Measurements from ENCODE around the gene GNAI2. TPM values are rescaled to one million over a fixed set of nuclear protein-coding genes. Genes with fewer than 3 reads are reported as not detected.
A peak's percentile ranks its signal among the peaks of the same experiment; 100 is the strongest.

The GNAI2 gene
- total RNA-seq, 1 donor, result 265 TPM

GRCh38 chr3:50192689-50193141 is 43.3 kb upstream of the GNAI2 start:
- peak; percentile 94 for TF ChIP-seq CTCF (IDR thresholded peaks at IDR 0.05; ENCODE audit: insufficient read depth, low read depth, low read length)
- no peak overlapping the region for H3K4me3 ChIP-seq (ENCODE audit: low read depth, low read length)
- DNase-seq (ENCODE audit: low read depth), result peak; percentile 60

GRCh38 chr3:50193286-50193685 is 42.7 kb upstream of the GNAI2 start:
- TF ChIP-seq CTCF (IDR thresholded peaks at IDR 0.05; ENCODE audit: insufficient read depth, low read depth, low read length), result no peak
- no peak for DNase-seq (ENCODE audit: low read depth)
- H3K4me3 ChIP-seq (ENCODE audit: low read depth, low read length), result no peak overlapping the region

- no peak for DNase-seq (ENCODE audit: low read depth)
- TF ChIP-seq CTCF (IDR thresholded peaks at IDR 0.05; ENCODE audit: insufficient read depth, low read depth, low read length), result no peak
- H3K4me3 ChIP-seq (ENCODE audit: low read depth, low read length), result no peak overlapping the region
Measured at GRCh38 chr3:50193746-50194127, 42.3 kb upstream of the GNAI2 start.

- peak; percentile 81 for TF ChIP-seq CTCF (IDR thresholded peaks at IDR 0.05; ENCODE audit: insufficient read depth, low read depth, low read length)
- DNase-seq (ENCODE audit: low read depth), result peak; percentile 62
- H3K4me3 ChIP-seq (ENCODE audit: low read depth, low read length), result no peak overlapping the region
Measured at GRCh38 chr3:50194128-50194902, 41.7 kb upstream of the GNAI2 start.

GRCh38 chr3:50194903-50195500 is 41.0 kb upstream of the GNAI2 start:
- no peak overlapping the region for H3K4me3 ChIP-seq (ENCODE audit: low read depth, low read length)
- no peak for TF ChIP-seq CTCF (IDR thresholded peaks at IDR 0.05; ENCODE audit: insufficient read depth, low read depth, low read length)

GRCh38 chr3:50195501-50196252 is 40.3 kb upstream of the GNAI2 start:
- H3K4me3 ChIP-seq (ENCODE audit: low read depth, low read length), result no peak overlapping the region
- DNase-seq (ENCODE audit: low read depth), result no peak
- TF ChIP-seq CTCF (IDR thresholded peaks at IDR 0.05; ENCODE audit: insufficient read depth, low read depth, low read length), result no peak

More at GRCh38 chr3:50194903-50195500, 41.0 kb upstream of the GNAI2 start:
- no peak for DNase-seq (ENCODE audit: low read depth)
